ENCODE data around the gene POLR2E.

DNA sequence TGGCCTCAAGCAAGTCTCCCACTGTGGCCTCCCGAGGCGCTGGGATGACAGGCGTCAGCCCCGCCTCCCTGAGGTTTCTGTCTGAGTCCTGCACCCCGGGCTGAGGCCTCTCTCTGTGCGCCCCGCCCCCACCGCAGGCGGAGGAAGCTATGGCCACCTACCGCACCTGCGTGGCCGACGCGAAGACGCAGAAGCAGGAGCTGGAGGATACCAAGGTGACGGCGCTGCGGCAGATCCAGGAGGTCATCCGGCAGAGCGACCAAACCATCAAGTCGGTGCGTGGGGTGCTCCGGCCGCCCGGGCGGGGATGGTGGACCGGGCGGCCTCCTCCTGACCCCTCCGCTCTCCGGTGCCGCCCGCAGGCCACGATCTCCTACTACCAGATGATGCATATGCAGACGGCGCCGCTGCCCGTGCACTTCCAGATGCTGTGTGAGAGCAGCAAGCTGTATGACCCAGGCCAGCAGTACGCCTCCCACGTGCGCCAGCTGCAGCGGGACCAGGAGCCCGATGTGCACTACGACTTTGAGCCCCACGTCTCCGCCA lies 15.5 kb downstream of the POLR2E start:
- TF ChIP-seq, protein P1, sequence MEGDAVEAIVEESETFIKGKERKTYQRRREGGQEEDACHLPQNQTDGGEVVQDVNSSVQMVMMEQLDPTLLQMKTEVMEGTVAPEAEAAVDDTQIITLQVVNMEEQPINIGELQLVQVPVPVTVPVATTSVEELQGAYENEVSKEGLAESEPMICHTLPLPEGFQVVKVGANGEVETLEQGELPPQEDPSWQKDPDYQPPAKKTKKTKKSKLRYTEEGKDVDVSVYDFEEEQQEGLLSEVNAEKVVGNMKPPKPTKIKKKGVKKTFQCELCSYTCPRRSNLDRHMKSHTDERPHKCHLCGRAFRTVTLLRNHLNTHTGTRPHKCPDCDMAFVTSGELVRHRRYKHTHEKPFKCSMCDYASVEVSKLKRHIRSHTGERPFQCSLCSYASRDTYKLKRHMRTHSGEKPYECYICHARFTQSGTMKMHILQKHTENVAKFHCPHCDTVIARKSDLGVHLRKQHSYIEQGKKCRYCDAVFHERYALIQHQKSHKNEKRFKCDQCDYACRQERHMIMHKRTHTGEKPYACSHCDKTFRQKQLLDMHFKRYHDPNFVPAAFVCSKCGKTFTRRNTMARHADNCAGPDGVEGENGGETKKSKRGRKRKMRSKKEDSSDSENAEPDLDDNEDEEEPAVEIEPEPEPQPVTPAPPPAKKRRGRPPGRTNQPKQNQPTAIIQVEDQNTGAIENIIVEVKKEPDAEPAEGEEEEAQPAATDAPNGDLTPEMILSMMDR (IDR thresholded peaks at IDR 0.05), result no peak
- no peak for TF ChIP-seq POLR2A (IDR thresholded peaks at IDR 0.05)
- TF ChIP-seq EP300 (IDR thresholded peaks at IDR 0.05), result no peak

Measured in sigmoid colon (tissue), 4 donors.